HCT116 (cell line): ENCODE data around the gene DCAF11. TPM values are rescaled to one million over a fixed set of nuclear protein-coding genes. Genes with fewer than 3 reads are reported as not detected.

Experiments used
- ATAC-seq: fragments of 200-7000 bp; cut with Tn5 transposase; 2 replicates; pipeline ENCODE4 v1.9.1; 2020; ENCODE audit warnings: mild to moderate bottlenecking, moderate library complexity
- BruUV-seq: library from RNA; stranded (reverse); fragments of 400-500 nt; replicated peaks from 2 replicates; lab custom pipeline; 2021; lab: Mats Ljungman, UMichigan
- CTCF ChIA-PET: fragments of 300-600 bp; sonication (Branson Sonifier 250); formaldehyde crosslinking; loops from one replicate; lab custom pipeline; 2021; ENCODE audit warnings: antibody characterized with exemption; lab: Charles Lee
- POLR2A ChIA-PET: fragments of 300-600, 350-600 bp; sonication (Branson Sonifier 250); formaldehyde crosslinking; loops from one replicate; lab custom pipeline; 2021; ENCODE audit warnings: antibody characterized with exemption; lab: Charles Lee
- RAD21 ChIA-PET, 2 experiments: fragments of 300-600 bp; sonication (Branson Sonifier 250); formaldehyde crosslinking; loops; one replicate each; lab custom pipeline; 2023; ENCODE audit warnings: low total read pairs in 2 of 2; ENCODE audit not compliant: uncharacterized antibody in 2 of 2, unreplicated experiment in 2 of 2, low non-redundant PET in 1 of 2; lab: Charles Lee
- DNase-seq: peaks from one replicate; pipeline ENCODE4 v3.0.0-alpha.2; 2010; ENCODE audit warnings: low read depth, low spot score
- H2AFZ ChIP-seq: fragments of 200-600 bp; shearing (Covaris generic), sonication (generic); 2 replicates; pipeline ENCODE4 v1.6.1; 2017; ENCODE audit warnings: low read depth, mixed run types, mixed read lengths, antibody characterized with exemption, low read length; ENCODE audit not compliant: poor library complexity, severe bottlenecking
- H3K27ac ChIP-seq: 2 replicates; pipeline ENCODE4 v1.5.1; 2012; ENCODE audit warnings: low read depth, low read length
- H3K27me3 ChIP-seq: fragments of 200-600 bp; sonication (generic); 2 replicates; pipeline ENCODE4 v1.6.1; 2016; ENCODE audit warnings: mixed run types, low read length, mixed read lengths; ENCODE audit not compliant: insufficient read depth
- H3K36me3 ChIP-seq, 2 experiments: fragments of 200-500 bp in 1 of 2; fragments of 200-600 bp in 1 of 2; sonication (Bioruptor generic) in 1 of 2; sonication (generic) in 1 of 2; 2 replicates each; pipeline versions ENCODE4 v1.5.1 to v1.6.1; 2014 to 2016; ENCODE audit warnings: low read length in 2 of 2, inconsistent platforms in 1 of 2, mixed read lengths in 1 of 2, mixed run types in 1 of 2; ENCODE audit not compliant: insufficient read depth in 2 of 2, control insufficient read depth in 1 of 2
- H3K4me1 ChIP-seq, 2 experiments: fragments of 200-600 bp in 1 of 2; sonication (generic) in 1 of 2; 2 replicates each; pipeline versions ENCODE4 v1.5.1 to v1.6.1; 2012 to 2017; ENCODE audit warnings: low read length in 2 of 2, inconsistent platforms in 1 of 2, mild to moderate bottlenecking in 1 of 2, mixed read lengths in 1 of 2, mixed run types in 1 of 2, moderate library complexity in 1 of 2; ENCODE audit not compliant: insufficient read depth in 2 of 2, control insufficient read depth in 1 of 2
- H3K4me2 ChIP-seq: fragments of 200-600 bp; sonication (generic); 2 replicates; pipeline ENCODE4 v1.6.1; 2017; ENCODE audit warnings: mixed run types, low read length, mixed read lengths
- H3K4me3 ChIP-seq, 2 experiments: fragments of 200-600 bp in 1 of 2; sonication (generic) in 1 of 2; replicated peaks in 1 of 2; 2 replicates each; pipeline ENCODE4 v1.5.1; 2011 to 2016; ENCODE audit warnings: low read length in 2 of 2, control low read depth in 1 of 2, low read depth in 1 of 2, mild to moderate bottlenecking in 1 of 2, mixed read lengths in 1 of 2, mixed run types in 1 of 2
- H3K79me2 ChIP-seq: fragments of 200-600 bp; sonication (generic); 2 replicates; pipeline ENCODE4 v1.6.1; 2017; ENCODE audit warnings: mild to moderate bottlenecking, mixed run types, low read length, moderate library complexity, mixed read lengths; ENCODE audit not compliant: insufficient read depth
- H3K9ac ChIP-seq: fragments of 200-600 bp; sonication (generic); 2 replicates; pipeline ENCODE4 v1.6.1; 2016; ENCODE audit warnings: low read length, mixed read lengths
- H3K9me2 ChIP-seq: fragments of 200-600 bp; sonication (generic), shearing (Covaris generic); 2 replicates; pipeline ENCODE4 v1.6.1; 2017; ENCODE audit warnings: mixed run types, mild to moderate bottlenecking, moderate library complexity; ENCODE audit not compliant: insufficient read depth
- H3K9me3 ChIP-seq, 2 experiments: fragments of 200-500 bp in 1 of 2; fragments of 200-600 bp in 1 of 2; sonication (Bioruptor generic) in 1 of 2; sonication (generic) in 1 of 2; 2 replicates each; pipeline ENCODE4 v1.6.1; 2014 to 2017; ENCODE audit warnings: low read length in 2 of 2, mixed read lengths in 2 of 2, inconsistent platforms in 1 of 2, low read depth in 1 of 2, mild to moderate bottlenecking in 1 of 2, mixed run types in 1 of 2, moderate library complexity in 1 of 2; ENCODE audit not compliant: control insufficient read depth in 1 of 2, insufficient read depth in 1 of 2
- H4K20me1 ChIP-seq: fragments of 200-600 bp; sonication (generic), shearing (Covaris generic); 2 replicates; pipeline ENCODE4 v1.6.1; 2017; ENCODE audit warnings: mixed run types, mild to moderate bottlenecking, moderate library complexity; ENCODE audit not compliant: insufficient read depth
- EGR1 ChIP-seq: IDR thresholded peaks from 2 replicates; pipeline ENCODE4 v1.6.1; 2012; ENCODE audit warnings: low read depth
- ELF1 ChIP-seq: IDR thresholded peaks from 2 replicates; pipeline ENCODE4 v1.6.1; 2012; ENCODE audit warnings: low read depth, borderline replicate concordance
- POLR2A ChIP-seq: IDR thresholded peaks from 2 replicates; pipeline ENCODE4 v1.7.0; 2011; ENCODE audit warnings: borderline replicate concordance; ENCODE audit not compliant: insufficient read depth, insufficient read length; ENCODE audit errors: extremely low read depth
- ZBTB33 ChIP-seq: IDR thresholded peaks from 2 replicates; pipeline ENCODE4 v1.6.1; 2011; ENCODE audit warnings: mild to moderate bottlenecking, low read length, moderate library complexity; ENCODE audit not compliant: insufficient replicate concordance; ENCODE audit errors: extremely low read depth
- ZFX ChIP-seq: fragments of 450-650 bp; IDR thresholded peaks from 2 replicates; pipeline ENCODE4 v1.6.1; 2017
- intact Hi-C: fragments of 100-400 bp; cut with micrococcal nuclease; formaldehyde crosslinking; loops from 2 replicates; pipeline ENCODE4 v1.10.0; 2022
- total RNA-seq: library from RNA; stranded (reverse); gene quantifications from one replicate; pipeline ENCODE4 v1.2.1, GENCODE V29; 2021; ENCODE audit not compliant: unreplicated experiment

Gene DCAF11
- total RNA-seq, 1 experiment from 2014 or later: 47.5 TPM

- BruUV-seq: no TSS peak
- POLR2A ChIA-PET: interaction anchor here (0.9 to 2.3 kb wide), 8 partner anchors 10 to 110 kb away, joined by 3 to 24 read pairs (median 7); partner anchors contain the start of genes DCAF11, IPO4, IRF9 and NRL
- ATAC-seq (no peak), DNase-seq (no peak)
- Histone ChIP-seq H3K4me2 (peak overlapping the region; percentile 92), H3K36me3 (peaks cover 22 to 25% of the 10 kb centered on the region in 2 experiments; a peak in 3 of 4 replicates), H3K9me2 (no peaks in the 10 kb centered on the region), H3K79me2 (peaks cover 58% of the 10 kb centered on the region), H4K20me1 (no peaks in the 10 kb centered on the region), H3K27me3 (no peaks in the 10 kb centered on the region), H3K9ac (peak overlapping the region; percentile 86), H3K9me3 (no peaks in the 10 kb centered on the region), H2AFZ (no peak overlapping the region), H3K27ac (peak overlapping the region; percentile 83), H3K4me3 (peak overlapping the region; percentile 97 to 99), H3K4me1 (peaks cover 19 to 27% of the 10 kb centered on the region in 2 experiments)
- intact Hi-C loops: loop anchor here (1.0 kb wide), 1 partner anchor 32 kb away; the partner anchor contains the start of genes DCAF11 and NRL
- TF ChIP-seq ELF1 (no peak), ZBTB33 (no peak), EGR1 (no peak), POLR2A (no peak), ZFX (no peak)
- RAD21 ChIA-PET: no interaction called here
- CTCF ChIA-PET: interaction anchor here (1.3 to 3.9 kb wide), 6 partner anchors 10 to 97 kb away, joined by 3 to 19 read pairs (median 7); partner anchors contain the start of genes DCAF11, IRF9, NRL and TINF2
Observed at GRCh38 chr14:24145690-24146452, 31.3 kb downstream of the DCAF11 start.
